Ishikawa (cell line): ENCODE results near the gene ADGRG7.

Experiments used
- CEBPB ChIP-seq: IDR thresholded peaks from 2 replicates; pipeline ENCODE4 v1.6.1; 2012
- CREB1 ChIP-seq: IDR thresholded peaks from 2 replicates; pipeline ENCODE4 v1.6.1; 2012; ENCODE audit warnings: low read depth
- EGR1 ChIP-seq: IDR thresholded peaks from 2 replicates; pipeline ENCODE4 v1.6.1; 2012
- EP300 ChIP-seq: IDR thresholded peaks from 2 replicates; pipeline ENCODE4 v1.6.1; 2012; ENCODE audit warnings: borderline replicate concordance
- FOXM1 ChIP-seq: IDR thresholded peaks from 2 replicates; pipeline ENCODE4 v1.6.1; 2012; ENCODE audit warnings: low read depth, borderline replicate concordance
- NFIC ChIP-seq: IDR thresholded peaks from 2 replicates; pipeline ENCODE4 v1.6.1; 2012
- RAD21 ChIP-seq: IDR thresholded peaks from 2 replicates; pipeline ENCODE4 v1.6.1; 2012; ENCODE audit warnings: low read depth
- TAF1 ChIP-seq: IDR thresholded peaks from 2 replicates; pipeline ENCODE4 v1.6.1; 2012; ENCODE audit warnings: low read depth, mild to moderate bottlenecking
- TCF12 ChIP-seq: IDR thresholded peaks from 2 replicates; pipeline ENCODE4 v1.6.1; 2012; ENCODE audit warnings: low read depth
- TEAD4 ChIP-seq: IDR thresholded peaks from 2 replicates; pipeline ENCODE4 v1.6.1; 2012
- YY1 ChIP-seq: IDR thresholded peaks from 2 replicates; pipeline ENCODE4 v1.6.1; 2012; ENCODE audit warnings: low read depth
- ZBTB7A ChIP-seq: IDR thresholded peaks from 2 replicates; pipeline ENCODE4 v1.6.1; 2012; ENCODE audit warnings: low read depth
- TF ChIP-seq, protein P1 (sequence below): IDR thresholded peaks from 2 replicates; pipeline ENCODE4 v1.6.1; 2012; ENCODE audit warnings: low read depth, mild to moderate bottlenecking
- TF ChIP-seq, protein P2 (sequence below): IDR thresholded peaks from 2 replicates; pipeline ENCODE4 v1.6.1; 2012
- TF ChIP-seq, protein P3 (sequence below): IDR thresholded peaks from 2 replicates; pipeline ENCODE4 v1.6.1; 2012

Gene ADGRG7

DNA sequence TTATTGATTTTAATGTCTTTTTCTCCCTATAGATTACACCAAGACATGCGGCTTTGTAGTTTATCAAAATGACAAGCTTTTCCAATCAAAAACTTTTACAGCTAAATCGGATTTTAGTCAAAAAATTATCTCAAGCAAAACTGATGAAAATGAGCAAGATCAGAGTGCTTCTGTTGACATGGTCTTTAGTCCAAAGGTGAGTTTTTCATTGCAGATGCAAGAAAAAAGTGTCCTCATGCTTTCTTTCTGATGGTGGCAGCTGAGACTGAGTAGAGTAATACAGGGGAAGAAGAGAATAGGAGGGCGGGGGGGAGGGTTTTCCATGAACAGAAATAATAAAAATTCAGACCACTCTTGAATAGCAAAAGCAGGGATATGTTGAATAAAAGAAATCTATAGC is 36.5 kb downstream of the ADGRG7 start:
- TF ChIP-seq TAF1: no peak
- TF ChIP-seq ZBTB7A: no peak
- TF ChIP-seq RAD21: no peak
- TF ChIP-seq CEBPB: no peak
- TF ChIP-seq EGR1: no peak
- no peak for TF ChIP-seq TCF12
- TF ChIP-seq CREB1: no peak
- no peak for TF ChIP-seq NFIC
- TF ChIP-seq TEAD4: no peak
- TF ChIP-seq EP300: no peak

DNA sequence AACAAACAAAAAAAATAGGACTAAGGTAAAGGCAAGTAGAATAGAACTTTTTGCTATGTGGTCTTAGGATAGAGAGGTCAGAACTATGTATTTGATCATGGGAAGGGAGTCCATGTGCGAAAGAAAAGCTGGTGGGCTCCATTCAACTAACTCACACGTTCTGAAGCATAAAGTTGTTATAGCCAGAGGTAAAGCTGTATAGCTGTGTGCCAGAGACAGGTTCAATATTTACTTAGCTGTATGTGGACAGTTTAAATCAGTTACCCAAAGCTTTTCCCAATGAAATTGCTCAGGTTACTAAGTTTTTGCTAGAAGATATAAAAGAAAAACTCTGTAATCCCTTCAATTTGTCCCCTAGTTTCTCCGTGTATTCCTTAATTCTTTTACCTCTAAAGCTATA is 37.8 kb downstream of the ADGRG7 start:
- no peak for TF ChIP-seq YY1
- TF ChIP-seq TCF12: no peak
- no peak for TF ChIP-seq ZBTB7A
- no peak for TF ChIP-seq TAF1
- TF ChIP-seq EP300: no peak
- TF ChIP-seq TEAD4: no peak
- TF ChIP-seq NFIC: no peak
- TF ChIP-seq FOXM1: no peak
- TF ChIP-seq CREB1: no peak
- TF ChIP-seq, protein P1, sequence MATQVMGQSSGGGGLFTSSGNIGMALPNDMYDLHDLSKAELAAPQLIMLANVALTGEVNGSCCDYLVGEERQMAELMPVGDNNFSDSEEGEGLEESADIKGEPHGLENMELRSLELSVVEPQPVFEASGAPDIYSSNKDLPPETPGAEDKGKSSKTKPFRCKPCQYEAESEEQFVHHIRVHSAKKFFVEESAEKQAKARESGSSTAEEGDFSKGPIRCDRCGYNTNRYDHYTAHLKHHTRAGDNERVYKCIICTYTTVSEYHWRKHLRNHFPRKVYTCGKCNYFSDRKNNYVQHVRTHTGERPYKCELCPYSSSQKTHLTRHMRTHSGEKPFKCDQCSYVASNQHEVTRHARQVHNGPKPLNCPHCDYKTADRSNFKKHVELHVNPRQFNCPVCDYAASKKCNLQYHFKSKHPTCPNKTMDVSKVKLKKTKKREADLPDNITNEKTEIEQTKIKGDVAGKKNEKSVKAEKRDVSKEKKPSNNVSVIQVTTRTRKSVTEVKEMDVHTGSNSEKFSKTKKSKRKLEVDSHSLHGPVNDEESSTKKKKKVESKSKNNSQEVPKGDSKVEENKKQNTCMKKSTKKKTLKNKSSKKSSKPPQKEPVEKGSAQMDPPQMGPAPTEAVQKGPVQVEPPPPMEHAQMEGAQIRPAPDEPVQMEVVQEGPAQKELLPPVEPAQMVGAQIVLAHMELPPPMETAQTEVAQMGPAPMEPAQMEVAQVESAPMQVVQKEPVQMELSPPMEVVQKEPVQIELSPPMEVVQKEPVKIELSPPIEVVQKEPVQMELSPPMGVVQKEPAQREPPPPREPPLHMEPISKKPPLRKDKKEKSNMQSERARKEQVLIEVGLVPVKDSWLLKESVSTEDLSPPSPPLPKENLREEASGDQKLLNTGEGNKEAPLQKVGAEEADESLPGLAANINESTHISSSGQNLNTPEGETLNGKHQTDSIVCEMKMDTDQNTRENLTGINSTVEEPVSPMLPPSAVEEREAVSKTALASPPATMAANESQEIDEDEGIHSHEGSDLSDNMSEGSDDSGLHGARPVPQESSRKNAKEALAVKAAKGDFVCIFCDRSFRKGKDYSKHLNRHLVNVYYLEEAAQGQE: no peak
- TF ChIP-seq CEBPB: no peak

DNA sequence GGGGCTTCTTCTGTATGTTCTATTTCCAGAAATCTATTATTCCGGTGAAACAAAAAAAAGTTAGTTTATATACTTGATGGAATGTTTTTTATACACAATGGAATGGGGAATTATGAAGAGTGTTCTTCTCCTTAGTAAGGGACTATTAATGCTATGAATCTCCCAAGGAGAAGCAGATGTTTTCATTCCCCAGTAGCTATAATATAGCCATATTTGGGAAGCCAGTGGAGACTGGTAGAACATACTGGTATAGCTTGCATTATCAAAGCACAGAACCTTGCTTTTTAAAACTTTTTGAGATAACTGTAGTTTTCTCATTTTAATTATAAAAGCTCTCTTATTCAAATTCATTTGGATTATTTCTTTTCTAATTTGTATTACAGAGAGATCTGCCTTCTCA is 38.3 kb downstream of the ADGRG7 start:
- no peak for TF ChIP-seq TEAD4
- TF ChIP-seq, protein P2, sequence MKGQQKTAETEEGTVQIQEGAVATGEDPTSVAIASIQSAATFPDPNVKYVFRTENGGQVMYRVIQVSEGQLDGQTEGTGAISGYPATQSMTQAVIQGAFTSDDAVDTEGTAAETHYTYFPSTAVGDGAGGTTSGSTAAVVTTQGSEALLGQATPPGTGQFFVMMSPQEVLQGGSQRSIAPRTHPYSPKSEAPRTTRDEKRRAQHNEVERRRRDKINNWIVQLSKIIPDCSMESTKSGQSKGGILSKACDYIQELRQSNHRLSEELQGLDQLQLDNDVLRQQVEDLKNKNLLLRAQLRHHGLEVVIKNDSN: no peak
- no peak for TF ChIP-seq ZBTB7A
- TF ChIP-seq TAF1: no peak

DNA sequence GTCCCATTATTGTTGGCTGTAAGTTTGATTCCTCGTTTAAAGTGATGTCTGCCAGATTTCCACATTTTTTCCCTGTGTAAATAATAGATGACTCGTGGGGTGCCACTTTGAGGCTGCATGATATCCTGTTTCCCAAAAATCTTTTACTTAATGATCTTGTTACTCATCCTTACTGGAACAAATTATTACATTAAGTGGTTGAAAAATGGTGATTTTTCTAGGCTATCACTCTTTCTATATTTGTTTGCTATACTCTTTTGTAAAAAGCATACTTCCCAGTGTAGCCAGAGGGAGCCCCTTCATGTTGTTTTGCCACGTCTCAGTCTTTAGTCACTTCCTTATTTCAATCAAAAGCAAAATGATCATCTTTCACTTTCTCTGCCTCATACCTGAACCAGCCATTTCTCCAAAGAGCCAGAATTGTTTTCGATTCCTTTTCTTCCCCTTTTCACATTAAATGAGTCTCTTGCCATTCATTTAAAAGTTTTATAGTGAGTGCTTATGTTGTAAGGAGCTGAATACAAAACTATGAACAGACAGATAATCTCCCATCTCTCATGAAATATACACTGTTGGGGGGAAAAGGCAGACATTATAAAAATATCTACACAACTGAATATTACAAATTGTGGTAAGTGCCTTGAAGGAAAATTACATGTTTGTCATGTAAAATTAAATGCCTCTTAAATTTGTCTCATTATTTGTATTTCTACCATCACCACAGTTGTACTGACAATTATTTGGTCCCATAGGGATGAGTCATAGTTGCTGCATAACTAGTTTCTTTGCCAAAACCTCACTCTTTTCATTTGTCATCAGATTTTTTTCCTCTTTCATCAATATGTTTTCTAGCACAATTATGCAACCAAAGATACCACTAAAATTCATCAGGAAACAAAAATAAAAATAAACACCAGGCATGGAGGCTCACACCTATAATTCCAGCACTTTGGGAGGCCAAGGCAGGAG is 41.5 kb downstream of the ADGRG7 start:
- no peak for TF ChIP-seq EGR1
- no peak for TF ChIP-seq TAF1
- no peak for TF ChIP-seq YY1
- TF ChIP-seq ZBTB7A: no peak
- TF ChIP-seq, protein P2: no peak

DNA sequence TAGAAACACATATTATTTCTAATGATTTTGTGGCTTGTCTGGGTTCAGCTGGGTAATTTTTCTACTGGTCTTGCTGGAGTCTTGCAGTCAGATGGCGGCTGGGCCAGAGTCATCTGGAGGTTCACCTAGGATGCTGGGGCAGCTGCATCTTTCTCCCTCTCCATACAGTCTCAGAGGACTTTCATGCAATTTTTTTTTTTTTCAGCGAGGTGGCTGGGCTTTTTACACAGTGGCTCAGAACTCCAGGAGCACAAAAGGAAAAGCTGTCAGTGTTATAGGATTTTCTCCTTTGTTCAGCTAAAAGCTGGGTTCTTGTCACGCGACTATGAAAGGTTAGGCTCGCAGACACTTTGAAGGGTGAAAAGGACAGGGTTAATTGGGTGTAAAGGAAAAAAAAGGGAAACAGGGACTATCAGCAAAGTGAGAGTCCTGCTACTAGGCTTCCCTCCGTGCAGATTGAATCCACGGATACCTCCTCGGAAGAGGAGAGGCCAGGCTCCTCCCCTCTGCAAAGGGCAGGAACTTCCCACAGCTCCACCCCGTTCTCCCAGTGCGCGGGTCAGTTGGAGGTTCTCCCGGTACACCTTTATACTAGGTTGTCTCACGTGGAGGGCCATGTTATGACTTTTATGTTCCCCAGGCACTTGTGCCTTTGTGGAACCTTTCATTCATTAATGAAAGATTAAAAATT is 44.3 kb downstream of the ADGRG7 start:
- TF ChIP-seq TCF12 (no peak), ZBTB7A (no peak), CEBPB (no peak), EGR1 (no peak), FOXM1 (no peak), YY1 (no peak), RAD21 (no peak), TEAD4 (no peak), CREB1 (no peak)
- TF ChIP-seq, protein P3, sequence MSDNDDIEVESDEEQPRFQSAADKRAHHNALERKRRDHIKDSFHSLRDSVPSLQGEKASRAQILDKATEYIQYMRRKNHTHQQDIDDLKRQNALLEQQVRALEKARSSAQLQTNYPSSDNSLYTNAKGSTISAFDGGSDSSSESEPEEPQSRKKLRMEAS: no peak
- TF ChIP-seq, protein P2: no peak

DNA sequence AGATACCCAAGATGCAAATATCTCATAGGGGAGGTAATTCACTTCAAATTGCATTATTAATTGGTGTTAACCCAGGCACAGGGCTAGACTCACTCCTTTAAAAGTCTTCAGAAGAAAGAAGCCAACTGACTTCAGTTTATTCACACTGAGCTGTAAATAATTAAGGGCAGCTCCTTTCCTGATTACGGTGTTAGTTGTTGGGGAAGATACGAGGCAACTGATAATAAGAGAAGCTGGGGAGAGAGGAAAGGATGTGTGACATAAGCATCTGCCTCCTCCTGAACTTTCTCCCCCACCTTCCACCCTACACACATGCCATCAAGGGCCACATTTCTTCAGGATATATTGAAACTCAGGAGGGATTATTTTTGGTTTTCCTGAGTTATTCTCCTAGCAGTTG is 47.5 kb downstream of the ADGRG7 start:
- TF ChIP-seq TCF12: no peak
- TF ChIP-seq TEAD4: no peak
- TF ChIP-seq, protein P3: no peak
- TF ChIP-seq, protein P1: no peak
- no peak for TF ChIP-seq FOXM1
- TF ChIP-seq TAF1: no peak
- TF ChIP-seq YY1: no peak
- TF ChIP-seq ZBTB7A: no peak
- no peak for TF ChIP-seq CEBPB
- TF ChIP-seq RAD21: no peak
- TF ChIP-seq EP300: no peak
- no peak for TF ChIP-seq NFIC
- TF ChIP-seq, protein P2: no peak
- no peak for TF ChIP-seq CREB1
- no peak for TF ChIP-seq EGR1
